ENCODE data around the gene SLC44A5.
"Not testable (repeated sequence)": the region's sequence is repeated elsewhere in the genome, so short reads cannot be mapped to it uniquely, and the experiment has no call there.

The SLC44A5 gene

GRCh38 chr1:75520862-75521475, 89.9 kb downstream of the SLC44A5 start:
- no peak for DNase-seq

GRCh38 chr1:75519651-75520427, 91.1 kb downstream of the SLC44A5 start:
- no peak for DNase-seq

GRCh38 chr1:75518686-75519085, 92.2 kb downstream of the SLC44A5 start:
- no peak for DNase-seq

- DNase-seq, result no peak
Observed at GRCh38 chr1:75514270-75514669, 96.6 kb downstream of the SLC44A5 start.

- DNase-seq, result no peak
Observed at GRCh38 chr1:75506976-75507375, 103.9 kb downstream of the SLC44A5 start.

GRCh38 chr1:75503221-75503974, 107.5 kb downstream of the SLC44A5 start:
- no peak for DNase-seq

GRCh38 chr1:75502776-75503175, 108.1 kb downstream of the SLC44A5 start:
- DNase-seq, result no peak

- DNase-seq, result no peak
Observed at GRCh38 chr1:75501577-75502295, 109.2 kb downstream of the SLC44A5 start.

GRCh38 chr1:75492011-75492410, 118.9 kb downstream of the SLC44A5 start:
- no peak for DNase-seq

GRCh38 chr1:75487399-75487798, 123.5 kb downstream of the SLC44A5 start:
- DNase-seq, result no peak

GRCh38 chr1:75484789-75485188, 126.1 kb downstream of the SLC44A5 start:
- DNase-seq, result no peak

- no peak for DNase-seq
Observed at GRCh38 chr1:75482951-75483350, 128.0 kb downstream of the SLC44A5 start.

GRCh38 chr1:75476486-75476885, 134.4 kb downstream of the SLC44A5 start:
- not testable (repeated sequence) for DNase-seq

- no peak for DNase-seq
Observed at GRCh38 chr1:75475696-75476095, 135.2 kb downstream of the SLC44A5 start.

GRCh38 chr1:75472971-75473603, 137.8 kb downstream of the SLC44A5 start:
- no peak for DNase-seq

- no peak for DNase-seq
Observed at GRCh38 chr1:75472089-75472970, 138.6 kb downstream of the SLC44A5 start.

- DNase-seq, result no peak
Observed at GRCh38 chr1:75471252-75471651, 139.7 kb downstream of the SLC44A5 start.

GRCh38 chr1:75470448-75470847, 140.5 kb downstream of the SLC44A5 start:
- DNase-seq, result no peak

- DNase-seq, result no peak
Observed at GRCh38 chr1:75469586-75470173, 141.2 kb downstream of the SLC44A5 start.

- no peak for DNase-seq
Observed at GRCh38 chr1:75461808-75462325, 149.0 kb downstream of the SLC44A5 start.

- no peak for DNase-seq
Observed at GRCh38 chr1:75449998-75450397, 160.9 kb downstream of the SLC44A5 start.
